Measurements from ENCODE around the gene TSPAN4. TPM values are rescaled to one million over a fixed set of nuclear protein-coding genes. Genes with fewer than 3 reads are reported as not detected.

TSPAN4 gene
- total and polyA plus RNA-seq, 9 of the 15 experiments (the other 6 are each of a cell fraction or from before 2014, with no cell fraction given): 0.07 to 31.0 (median 15.7) TPM

GRCh38 chr11:797296-798092 lies 45.2 kb upstream of the TSPAN4 start (continued):
- no peak for TF ChIP-seq PML (IDR thresholded peaks at IDR 0.05; ENCODE audit: low read length)
- TF ChIP-seq CHD7 (IDR thresholded peaks at IDR 0.05; ENCODE audit: low read depth, low read length): no peak
- TF ChIP-seq POLR2B (IDR thresholded peaks at IDR 0.05; ENCODE audit: low read depth, partially characterized antibody): no peak
- TF ChIP-seq HCFC1 (IDR thresholded peaks at IDR 0.05; ENCODE audit: low read depth, low read length): no peak
- TF ChIP-seq CBX5 (IDR thresholded peaks at IDR 0.05; ENCODE audit: borderline replicate concordance, low read depth): no peak
- TF ChIP-seq JUN (IDR thresholded peaks at IDR 0.05; ENCODE audit: borderline replicate concordance, low read depth, low read length): no peak
- 0 out of 2 replicates have a peak, but pooled peaks have one; percentile 51 for TF ChIP-seq JUN (CRISPR knock-in tag; IDR thresholded peaks at IDR 0.05; ENCODE audit: borderline replicate concordance)
- TF ChIP-seq SIN3B (IDR thresholded peaks at IDR 0.05; ENCODE audit: low read depth): no peak
- 0 out of 2 replicates have a peak, but pooled peaks have one; percentile 22 for TF ChIP-seq MED1 (CRISPR knock-in tag; IDR thresholded peaks at IDR 0.05; ENCODE audit: borderline replicate concordance)
- TF ChIP-seq THRAP3 (IDR thresholded peaks at IDR 0.05; ENCODE audit: borderline replicate concordance): no peak
- no peak for TF ChIP-seq ZC3H11A (IDR thresholded peaks at IDR 0.05; ENCODE audit: low read depth, low read length)

All from K562 (cell line).